Neural progenitor cell (in vitro differentiated cells): Measurements from ENCODE around the gene RANBP2.
"Not testable (repeated sequence)": the region's sequence is repeated elsewhere in the genome, so short reads cannot be mapped to it uniquely, and the experiment has no call there.

ENCODE experiments used
- EZH2 ChIP-seq: fragments of 200-600 bp; sonication (generic); IDR thresholded peaks from 2 replicates; pipeline ENCODE4 v1.6.1; 2017; ENCODE audit warnings: antibody characterized with exemption, mild to moderate bottlenecking, moderate library complexity
- EZH2phosphoT487 ChIP-seq: fragments of 200-600 bp; sonication (generic); IDR thresholded peaks from 2 replicates; pipeline ENCODE4 v1.6.1; 2017; ENCODE audit warnings: antibody characterized with exemption
- TF ChIP-seq, protein P1 (sequence below): fragments of 200-600 bp; sonication (generic); IDR thresholded peaks from 2 replicates; pipeline ENCODE4 v1.5.1; 2017; ENCODE audit warnings: antibody characterized with exemption, mild to moderate bottlenecking

DNA sequence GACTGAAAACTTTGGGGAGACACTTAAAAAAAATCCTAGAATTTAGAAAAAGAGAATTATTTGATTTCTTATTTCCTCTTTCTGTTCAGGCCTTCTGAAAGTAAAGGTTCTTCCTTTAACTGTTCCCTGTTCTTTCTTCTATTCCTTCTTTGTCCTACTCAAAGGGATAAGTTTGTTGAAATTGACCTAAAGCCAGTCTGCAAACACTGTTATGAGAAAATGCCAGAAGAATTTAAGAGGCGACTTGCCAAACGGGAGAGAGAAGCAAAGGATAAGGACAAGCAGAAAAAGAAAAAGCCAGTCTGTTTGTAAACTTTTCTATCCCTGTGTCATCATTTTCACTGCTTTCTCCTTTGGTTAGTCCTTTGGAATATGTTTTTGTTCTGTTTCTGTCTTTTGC lies 38.5 kb upstream of the RANBP2 start:
- TF ChIP-seq, protein P1, sequence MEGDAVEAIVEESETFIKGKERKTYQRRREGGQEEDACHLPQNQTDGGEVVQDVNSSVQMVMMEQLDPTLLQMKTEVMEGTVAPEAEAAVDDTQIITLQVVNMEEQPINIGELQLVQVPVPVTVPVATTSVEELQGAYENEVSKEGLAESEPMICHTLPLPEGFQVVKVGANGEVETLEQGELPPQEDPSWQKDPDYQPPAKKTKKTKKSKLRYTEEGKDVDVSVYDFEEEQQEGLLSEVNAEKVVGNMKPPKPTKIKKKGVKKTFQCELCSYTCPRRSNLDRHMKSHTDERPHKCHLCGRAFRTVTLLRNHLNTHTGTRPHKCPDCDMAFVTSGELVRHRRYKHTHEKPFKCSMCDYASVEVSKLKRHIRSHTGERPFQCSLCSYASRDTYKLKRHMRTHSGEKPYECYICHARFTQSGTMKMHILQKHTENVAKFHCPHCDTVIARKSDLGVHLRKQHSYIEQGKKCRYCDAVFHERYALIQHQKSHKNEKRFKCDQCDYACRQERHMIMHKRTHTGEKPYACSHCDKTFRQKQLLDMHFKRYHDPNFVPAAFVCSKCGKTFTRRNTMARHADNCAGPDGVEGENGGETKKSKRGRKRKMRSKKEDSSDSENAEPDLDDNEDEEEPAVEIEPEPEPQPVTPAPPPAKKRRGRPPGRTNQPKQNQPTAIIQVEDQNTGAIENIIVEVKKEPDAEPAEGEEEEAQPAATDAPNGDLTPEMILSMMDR = not testable (repeated sequence)
- TF ChIP-seq EZH2phosphoT487, EZH2: not testable (repeated sequence)
